OCI-LY3 (cell line): ENCODE data around the gene RHCE.

Experiments
- H2AFZ ChIP-seq: fragments of 200-600, 300-600 bp; shearing (Covaris generic); 2 replicates; pipeline ENCODE4 v1.6.0; 2014; ENCODE audit warnings: antibody characterized with exemption, low read depth, low read length
- H3K27ac ChIP-seq: fragments of 200-600, 300-600 bp; sonication (generic); 2 replicates; pipeline ENCODE4 v1.5.1; 2014; ENCODE audit warnings: mild to moderate bottlenecking, low read length, moderate library complexity, mixed read lengths
- H3K27me3 ChIP-seq: fragments of 200-600, 300-600 bp; sonication (generic); 2 replicates; pipeline ENCODE4 v1.6.1; 2014; ENCODE audit warnings: low read depth, low read length, mixed read lengths
- H3K36me3 ChIP-seq: fragments of 200-600, 300-600 bp; sonication (generic); replicated peaks from 2 replicates; pipeline ENCODE3; 2014; ENCODE audit warnings: low read depth, low read length, mixed read lengths
- H3K4me1 ChIP-seq: fragments of 300-600, 200-600 bp; sonication (generic); 2 replicates; pipeline ENCODE4 v1.6.1; 2014; ENCODE audit warnings: low read length, mixed read lengths
- H3K4me2 ChIP-seq: fragments of 200-600, 300-600 bp; sonication (generic); 2 replicates; pipeline ENCODE4 v1.6.1; 2014; ENCODE audit warnings: low read length, mixed read lengths
- H3K4me3 ChIP-seq: fragments of 300-600, 200-600 bp; sonication (generic); 2 replicates; pipeline ENCODE4 v1.5.1; 2014; ENCODE audit warnings: antibody characterized with exemption, mild to moderate bottlenecking, low read length, moderate library complexity
- H3K79me2 ChIP-seq: fragments of 300-600, 200-600 bp; shearing (Covaris generic); 2 replicates; pipeline ENCODE4 v1.6.1; 2014; ENCODE audit warnings: mild to moderate bottlenecking, low read length, mixed read lengths
- H3K9ac ChIP-seq: fragments of 300-600, 200-600 bp; shearing (Covaris generic); 2 replicates; pipeline ENCODE4 v1.6.0; 2014; ENCODE audit warnings: mild to moderate bottlenecking, low read length, moderate library complexity
- H3K9me3 ChIP-seq: fragments of 200-600, 300-600 bp; shearing (Covaris generic); 2 replicates; pipeline ENCODE4 v1.6.1; 2014; ENCODE audit warnings: low read length, mixed read lengths; ENCODE audit not compliant: insufficient read depth
- H4K20me1 ChIP-seq: fragments of 200-600, 300-600 bp; sonication (generic); 2 replicates; pipeline ENCODE4 v1.6.1; 2016; ENCODE audit warnings: low read length, mixed read lengths; ENCODE audit not compliant: insufficient read depth
- EZH2phosphoT487 ChIP-seq: fragments of 200-600 bp; shearing (Covaris generic); IDR thresholded peaks from 2 replicates; pipeline ENCODE4 v1.6.1; 2018; ENCODE audit warnings: antibody characterized with exemption, mixed run types, low read depth
- TF ChIP-seq, protein P1 (sequence below): fragments of 200-600, 300-600 bp; sonication (generic); IDR thresholded peaks from 2 replicates; pipeline ENCODE4 v1.5.1; 2014; ENCODE audit warnings: antibody characterized with exemption, low read length, low read depth

The RHCE gene

DNA sequence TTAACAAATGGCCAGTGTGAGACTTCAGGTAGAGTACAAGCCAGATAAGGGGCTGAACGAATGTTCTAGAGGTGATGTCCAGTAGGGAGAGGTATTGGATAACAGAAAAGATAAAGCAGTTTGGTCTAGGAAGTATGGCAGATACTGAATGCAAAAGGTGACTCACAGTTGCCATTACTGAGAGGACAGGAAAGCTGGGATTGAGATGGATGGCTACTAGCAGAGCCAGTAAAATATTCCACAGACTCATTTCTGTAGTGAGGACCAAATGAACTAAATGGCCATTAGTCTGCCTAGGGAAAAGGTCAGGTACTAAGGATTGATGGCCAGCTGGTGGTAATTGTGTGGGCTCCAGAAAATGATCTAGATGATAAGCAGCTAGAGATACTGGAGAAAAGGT lies 21.6 kb upstream of the RHCE start:
- Histone ChIP-seq H3K4me2 (no peak overlapping the region), H3K4me1 (peaks cover 37% of the 10 kb centered on the region), H2AFZ (no peak overlapping the region), H4K20me1 (peaks cover 20% of the 10 kb centered on the region), H3K27me3 (no peaks in the 10 kb centered on the region), H3K9ac (no peak overlapping the region), H3K79me2 (peaks cover 99% of the 10 kb centered on the region), H3K9me3 (no peaks in the 10 kb centered on the region), H3K4me3 (no peak overlapping the region), H3K36me3 (peaks cover 17% of the 10 kb centered on the region), H3K27ac (no peak overlapping the region)
- TF ChIP-seq EZH2phosphoT487 = no peak
- TF ChIP-seq, protein P1, sequence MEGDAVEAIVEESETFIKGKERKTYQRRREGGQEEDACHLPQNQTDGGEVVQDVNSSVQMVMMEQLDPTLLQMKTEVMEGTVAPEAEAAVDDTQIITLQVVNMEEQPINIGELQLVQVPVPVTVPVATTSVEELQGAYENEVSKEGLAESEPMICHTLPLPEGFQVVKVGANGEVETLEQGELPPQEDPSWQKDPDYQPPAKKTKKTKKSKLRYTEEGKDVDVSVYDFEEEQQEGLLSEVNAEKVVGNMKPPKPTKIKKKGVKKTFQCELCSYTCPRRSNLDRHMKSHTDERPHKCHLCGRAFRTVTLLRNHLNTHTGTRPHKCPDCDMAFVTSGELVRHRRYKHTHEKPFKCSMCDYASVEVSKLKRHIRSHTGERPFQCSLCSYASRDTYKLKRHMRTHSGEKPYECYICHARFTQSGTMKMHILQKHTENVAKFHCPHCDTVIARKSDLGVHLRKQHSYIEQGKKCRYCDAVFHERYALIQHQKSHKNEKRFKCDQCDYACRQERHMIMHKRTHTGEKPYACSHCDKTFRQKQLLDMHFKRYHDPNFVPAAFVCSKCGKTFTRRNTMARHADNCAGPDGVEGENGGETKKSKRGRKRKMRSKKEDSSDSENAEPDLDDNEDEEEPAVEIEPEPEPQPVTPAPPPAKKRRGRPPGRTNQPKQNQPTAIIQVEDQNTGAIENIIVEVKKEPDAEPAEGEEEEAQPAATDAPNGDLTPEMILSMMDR = no peak

DNA sequence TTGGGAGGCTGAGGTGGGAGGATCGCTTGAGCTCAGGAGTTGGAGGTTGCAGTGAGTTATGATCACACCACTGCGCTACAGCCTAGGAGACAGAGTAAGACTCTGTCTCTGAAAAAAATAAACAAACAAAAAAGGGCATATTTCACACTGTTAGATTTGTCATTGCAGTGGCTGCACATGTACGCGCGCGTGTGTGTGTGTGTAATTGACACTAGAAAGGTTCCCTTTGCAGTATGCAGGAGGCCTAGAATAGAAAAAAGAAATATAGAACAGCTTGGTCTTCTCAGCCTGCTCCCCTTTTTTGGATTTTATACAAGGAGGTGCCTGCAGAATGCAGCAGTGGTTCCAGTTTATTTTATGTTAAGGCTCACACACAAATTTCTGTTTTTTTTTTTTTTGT lies 18.7 kb upstream of the RHCE start:
- peaks cover 26% of the 10 kb centered on the region for H4K20me1 ChIP-seq
- H3K9ac ChIP-seq = no peak overlapping the region
- no peaks in the 10 kb centered on the region for H3K27me3 ChIP-seq
- no peak overlapping the region for H3K4me2 ChIP-seq
- no peak overlapping the region for H2AFZ ChIP-seq
- H3K79me2 ChIP-seq = peaks cover 99% of the 10 kb centered on the region
- no peak overlapping the region for H3K27ac ChIP-seq
- H3K4me1 ChIP-seq = peaks cover 39% of the 10 kb centered on the region
- no peaks in the 10 kb centered on the region for H3K9me3 ChIP-seq
- no peak overlapping the region for H3K4me3 ChIP-seq
- TF ChIP-seq, protein P1 = no peak
- no peak for TF ChIP-seq EZH2phosphoT487
- H3K36me3 ChIP-seq = peaks cover 16% of the 10 kb centered on the region

DNA sequence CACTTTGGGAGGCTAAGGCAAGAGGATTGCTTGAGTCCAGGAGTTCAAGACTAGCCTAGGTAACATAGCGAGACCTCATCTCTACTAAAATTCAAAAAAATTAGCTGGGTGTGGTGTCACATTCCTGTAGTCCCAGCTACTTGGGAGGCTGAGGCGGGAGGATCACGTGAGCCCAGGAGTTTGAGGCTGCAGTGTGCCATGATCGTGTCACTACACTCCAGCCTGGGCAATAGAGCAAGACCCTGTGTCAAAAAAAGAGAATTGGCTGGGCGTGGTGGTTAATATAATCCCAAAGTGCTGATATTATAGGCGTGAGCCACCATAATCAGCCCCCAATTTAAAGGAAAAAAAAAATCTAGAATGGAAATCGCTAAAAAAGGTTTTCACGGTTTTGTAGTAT lies 17.0 kb upstream of the RHCE start:
- Histone ChIP-seq H3K27ac (no peak overlapping the region), H3K4me1 (peaks cover 47% of the 10 kb centered on the region), H3K4me2 (no peak overlapping the region), H3K9me3 (no peaks in the 10 kb centered on the region), H3K27me3 (no peaks in the 10 kb centered on the region), H3K4me3 (no peak overlapping the region), H4K20me1 (peaks cover 21% of the 10 kb centered on the region), H2AFZ (no peak overlapping the region), H3K79me2 (peaks cover 99% of the 10 kb centered on the region), H3K36me3 (peaks cover 21% of the 10 kb centered on the region), H3K9ac (no peak overlapping the region)
- TF ChIP-seq EZH2phosphoT487 = no peak
- TF ChIP-seq, protein P1 = no peak

DNA sequence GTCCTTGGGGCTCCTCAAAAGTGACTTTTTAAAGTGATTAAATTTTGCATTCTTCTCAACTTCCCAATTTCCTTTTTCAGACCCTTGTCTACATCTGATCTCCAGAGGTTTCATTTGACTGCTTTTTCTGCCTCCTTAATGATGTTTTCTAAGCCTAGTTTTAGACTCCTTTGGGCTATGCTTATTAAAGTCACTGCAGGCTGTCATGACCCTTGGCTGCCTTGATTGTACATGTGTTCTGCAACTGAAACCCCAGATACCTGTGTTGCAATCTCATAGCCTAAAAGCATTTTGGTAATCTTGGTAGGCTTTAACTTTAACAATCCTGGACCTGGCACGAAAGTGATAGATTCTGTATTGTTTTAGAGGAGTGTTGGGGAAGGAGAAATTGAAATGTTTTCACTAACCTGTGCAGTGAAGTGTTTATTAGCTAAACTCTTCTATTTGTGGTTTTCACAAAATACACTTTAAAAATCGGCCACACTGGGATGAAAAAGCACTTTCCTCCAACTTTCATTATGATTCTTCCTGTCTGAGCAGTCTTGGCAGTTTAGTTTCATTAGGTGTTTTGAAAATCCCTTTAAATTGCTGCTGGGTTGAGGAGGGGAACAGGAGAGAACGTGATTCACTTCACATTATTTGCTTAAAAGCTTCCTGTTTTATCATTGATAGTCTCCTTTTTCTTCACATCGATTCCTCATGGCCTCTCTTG lies 14.9 kb upstream of the RHCE start:
- Histone ChIP-seq H3K27ac (peak overlapping the region; percentile 95), H3K27me3 (no peaks in the 10 kb centered on the region), H3K79me2 (peaks cover 98% of the 10 kb centered on the region), H3K9me3 (no peaks in the 10 kb centered on the region), H4K20me1 (peaks cover 8% of the 10 kb centered on the region; the same call in 1 of the 2 replicates), H3K4me3 (peak overlapping the region; percentile 97), H3K36me3 (peaks cover 28% of the 10 kb centered on the region), H3K4me1 (peaks cover 39% of the 10 kb centered on the region), H3K9ac (peak overlapping the region; percentile 91), H2AFZ (no peak overlapping the region), H3K4me2 (peak overlapping the region; percentile 94)
- TF ChIP-seq, protein P1 = no peak
- no peak for TF ChIP-seq EZH2phosphoT487
